Muscle layer of colon (tissue), 2 donors: Measurements from ENCODE around the gene TMEM266.
A peak's percentile ranks its signal among the peaks of the same experiment; 100 is the strongest.

Experiments
- H3K27ac ChIP-seq: one replicate; pipeline ENCODE4 v1.7.0; 2013; ENCODE audit warnings: low read depth, mild to moderate bottlenecking, low read length, moderate library complexity
- H3K27me3 ChIP-seq, 2 donors: one replicate each; pipeline ENCODE4 v1.7.0; 2013; ENCODE audit warnings: low read length in 2 of 2, mild to moderate bottlenecking in 2 of 2; ENCODE audit not compliant: insufficient read depth in 2 of 2, control insufficient read depth in 1 of 2
- H3K36me3 ChIP-seq: one replicate; pipeline ENCODE4 v1.7.0; 2013; ENCODE audit warnings: mild to moderate bottlenecking, low read length; ENCODE audit not compliant: insufficient read depth
- H3K4me1 ChIP-seq: one replicate; pipeline ENCODE4 v1.7.0; 2013; ENCODE audit warnings: mild to moderate bottlenecking, low read length; ENCODE audit not compliant: insufficient read depth
- H3K4me3 ChIP-seq, 2 donors: one replicate each; pipeline ENCODE4 v1.7.0; 2013; ENCODE audit warnings: low read length in 2 of 2, low read depth in 1 of 2, mild to moderate bottlenecking in 1 of 2, moderate library complexity in 1 of 2
- H3K9ac ChIP-seq: one replicate; pipeline ENCODE4 v1.7.0; 2013; ENCODE audit warnings: low read length
- H3K9me3 ChIP-seq: one replicate; pipeline ENCODE4 v1.7.0; 2013; ENCODE audit warnings: mild to moderate bottlenecking, low read length
- donor health status: abdominal sarcoma.
- donor health status: Adenocarcinoma of cecum.

The TMEM266 gene

GRCh38 chr15:76139368-76140073, 79.7 kb downstream of the TMEM266 start:
- Histone ChIP-seq H3K9ac (no peak overlapping the region), H3K4me1 (peaks cover 7% of the 10 kb centered on the region), H3K9me3 (no peaks in the 10 kb centered on the region), H3K27ac (no peak overlapping the region), H3K4me3 (peak overlapping the region in 1 of 2 donors; percentile 43), H3K27me3 (no peaks in the 10 kb centered on the region), H3K36me3 (no peaks in the 10 kb centered on the region)

DNA sequence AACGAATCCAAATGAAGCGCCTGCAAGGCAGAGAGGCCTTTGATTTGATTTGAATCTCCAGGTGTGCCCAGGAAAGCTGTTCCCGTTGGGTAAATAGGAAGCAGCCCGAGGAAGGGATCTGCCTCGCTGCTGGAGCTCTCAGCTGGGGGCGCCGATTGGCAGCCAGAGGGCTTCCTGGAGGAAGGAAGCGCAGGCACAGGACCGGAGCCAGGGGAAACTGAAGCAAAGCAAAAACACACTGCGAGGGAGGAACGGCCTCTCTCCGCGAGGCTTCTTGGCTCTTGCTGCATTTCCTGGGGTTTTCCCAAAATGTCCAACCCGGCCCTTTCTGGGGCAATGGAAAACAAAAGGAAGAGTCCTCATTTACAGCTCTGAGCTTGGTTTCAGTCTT, 80.3 kb downstream of the TMEM266 start:
- Histone ChIP-seq H3K27me3 (no peaks in the 10 kb centered on the region), H3K4me3 (peak overlapping the region in 1 of 2 donors; percentile 43), H3K36me3 (no peaks in the 10 kb centered on the region), H3K27ac (no peak overlapping the region), H3K9ac (no peak overlapping the region), H3K4me1 (peaks cover 7% of the 10 kb centered on the region), H3K9me3 (no peaks in the 10 kb centered on the region)

- H3K4me3 ChIP-seq, result no peak overlapping the region
- peaks cover 10% of the 10 kb centered on the region for H3K4me1 ChIP-seq
- no peaks in the 10 kb centered on the region for H3K9me3 ChIP-seq
- no peak overlapping the region for H3K27ac ChIP-seq
- H3K27me3 ChIP-seq, result no peaks in the 10 kb centered on the region
- H3K9ac ChIP-seq, result no peak overlapping the region
- no peaks in the 10 kb centered on the region for H3K36me3 ChIP-seq
Measured at GRCh38 chr15:76146812-76147211, 87.0 kb downstream of the TMEM266 start.

GRCh38 chr15:76147906-76148570, 88.3 kb downstream of the TMEM266 start:
- Histone ChIP-seq H3K4me1 (peaks cover 10% of the 10 kb centered on the region), H3K27ac (no peak overlapping the region), H3K9me3 (no peaks in the 10 kb centered on the region), H3K4me3 (no peak overlapping the region), H3K36me3 (no peaks in the 10 kb centered on the region), H3K9ac (no peak overlapping the region), H3K27me3 (no peaks in the 10 kb centered on the region)

GRCh38 chr15:76149291-76149915, 89.6 kb downstream of the TMEM266 start:
- H3K4me3 ChIP-seq, result no peak overlapping the region
- no peak overlapping the region for H3K27ac ChIP-seq
- H3K9ac ChIP-seq, result no peak overlapping the region
- H3K27me3 ChIP-seq, result no peaks in the 10 kb centered on the region
- no peaks in the 10 kb centered on the region for H3K9me3 ChIP-seq
- H3K36me3 ChIP-seq, result no peaks in the 10 kb centered on the region
- peaks cover 10% of the 10 kb centered on the region for H3K4me1 ChIP-seq

DNA sequence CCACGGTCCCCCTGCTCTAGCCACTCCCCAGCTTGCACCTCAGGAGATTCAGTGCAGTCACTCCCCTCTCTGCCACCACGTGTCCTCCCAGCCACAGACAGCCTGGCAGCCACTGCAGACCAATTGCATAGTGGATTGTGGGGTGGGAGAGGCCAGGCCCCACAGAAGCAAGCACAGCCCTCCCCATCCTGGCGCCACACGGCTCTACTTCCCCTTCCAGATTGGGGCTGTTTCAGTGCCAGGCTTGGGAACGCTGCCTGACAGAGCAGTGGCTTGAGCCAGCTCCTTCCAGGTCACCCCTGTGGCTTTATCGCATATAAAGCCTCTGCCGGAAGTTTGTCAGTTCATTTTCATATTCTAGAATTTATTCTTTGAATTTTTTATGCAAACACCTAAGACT, 90.7 kb downstream of the TMEM266 start:
- Histone ChIP-seq H3K36me3 (no peaks in the 10 kb centered on the region), H3K9ac (no peak overlapping the region), H3K4me1 (peaks cover 10% of the 10 kb centered on the region), H3K27ac (no peak overlapping the region), H3K4me3 (no peak overlapping the region), H3K27me3 (no peaks in the 10 kb centered on the region), H3K9me3 (no peaks in the 10 kb centered on the region)

DNA sequence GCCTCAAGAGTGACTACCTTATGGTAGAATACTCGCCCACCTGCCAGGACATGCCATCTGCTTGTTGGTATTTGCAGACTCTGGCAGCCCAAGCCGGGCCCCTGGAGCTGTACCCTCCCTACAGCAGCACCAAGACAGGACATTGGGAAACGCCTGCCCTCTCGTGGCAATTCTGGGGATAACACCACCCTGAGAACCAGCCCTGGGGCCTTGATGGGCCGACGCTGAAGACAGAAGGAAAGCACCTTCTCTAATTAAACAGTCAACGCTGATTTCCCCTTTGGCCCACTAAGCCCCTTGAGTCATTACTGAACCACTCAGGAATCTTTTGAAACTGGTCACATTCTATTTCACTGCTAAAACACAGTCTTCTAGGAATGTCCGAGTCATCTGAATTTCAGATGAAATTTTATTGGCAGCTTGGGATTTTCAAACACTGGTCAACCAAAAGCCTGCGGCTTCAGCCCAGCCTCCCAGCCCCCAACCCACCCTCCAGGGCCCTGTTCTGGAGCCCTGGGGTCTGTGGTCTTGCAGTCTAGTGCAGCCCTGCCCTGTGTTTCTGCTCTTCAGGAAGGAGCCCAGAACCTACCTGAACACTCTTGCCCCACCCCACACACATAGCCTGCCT, 91.3 kb downstream of the TMEM266 start:
- no peak overlapping the region for H3K9ac ChIP-seq
- H3K27ac ChIP-seq, result no peak overlapping the region
- H3K9me3 ChIP-seq, result no peaks in the 10 kb centered on the region
- H3K4me1 ChIP-seq, result peaks cover 10% of the 10 kb centered on the region
- no peak overlapping the region for H3K4me3 ChIP-seq
- no peaks in the 10 kb centered on the region for H3K27me3 ChIP-seq
- H3K36me3 ChIP-seq, result no peaks in the 10 kb centered on the region

DNA sequence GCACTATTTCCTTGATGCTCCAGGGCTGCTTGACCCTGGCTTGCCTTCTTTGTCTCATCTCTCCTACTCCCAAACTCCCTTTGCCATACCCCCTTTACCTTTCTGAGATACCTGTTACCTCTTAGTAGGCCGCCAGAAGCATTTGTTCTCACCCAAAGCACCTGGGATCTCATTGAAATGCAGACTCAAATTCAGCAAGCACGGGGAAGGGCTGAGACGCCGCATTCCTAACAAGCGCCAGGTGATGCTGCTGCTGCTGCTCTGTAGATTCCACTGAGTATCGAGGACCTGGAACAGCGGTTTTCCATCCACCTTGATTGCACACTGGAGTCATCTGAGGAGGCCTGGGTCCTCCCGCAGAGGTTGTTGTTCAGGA, 91.8 kb downstream of the TMEM266 start:
- Histone ChIP-seq H3K36me3 (no peaks in the 10 kb centered on the region), H3K27me3 (no peaks in the 10 kb centered on the region), H3K4me3 (no peak overlapping the region), H3K27ac (no peak overlapping the region), H3K4me1 (peaks cover 10% of the 10 kb centered on the region), H3K9me3 (no peaks in the 10 kb centered on the region), H3K9ac (no peak overlapping the region)

GRCh38 chr15:76152197-76152596, 92.4 kb downstream of the TMEM266 start:
- Histone ChIP-seq H3K36me3 (no peaks in the 10 kb centered on the region), H3K9ac (no peak overlapping the region), H3K27ac (no peak overlapping the region), H3K27me3 (no peaks in the 10 kb centered on the region), H3K4me3 (no peak overlapping the region), H3K9me3 (no peaks in the 10 kb centered on the region), H3K4me1 (peaks cover 10% of the 10 kb centered on the region)

DNA sequence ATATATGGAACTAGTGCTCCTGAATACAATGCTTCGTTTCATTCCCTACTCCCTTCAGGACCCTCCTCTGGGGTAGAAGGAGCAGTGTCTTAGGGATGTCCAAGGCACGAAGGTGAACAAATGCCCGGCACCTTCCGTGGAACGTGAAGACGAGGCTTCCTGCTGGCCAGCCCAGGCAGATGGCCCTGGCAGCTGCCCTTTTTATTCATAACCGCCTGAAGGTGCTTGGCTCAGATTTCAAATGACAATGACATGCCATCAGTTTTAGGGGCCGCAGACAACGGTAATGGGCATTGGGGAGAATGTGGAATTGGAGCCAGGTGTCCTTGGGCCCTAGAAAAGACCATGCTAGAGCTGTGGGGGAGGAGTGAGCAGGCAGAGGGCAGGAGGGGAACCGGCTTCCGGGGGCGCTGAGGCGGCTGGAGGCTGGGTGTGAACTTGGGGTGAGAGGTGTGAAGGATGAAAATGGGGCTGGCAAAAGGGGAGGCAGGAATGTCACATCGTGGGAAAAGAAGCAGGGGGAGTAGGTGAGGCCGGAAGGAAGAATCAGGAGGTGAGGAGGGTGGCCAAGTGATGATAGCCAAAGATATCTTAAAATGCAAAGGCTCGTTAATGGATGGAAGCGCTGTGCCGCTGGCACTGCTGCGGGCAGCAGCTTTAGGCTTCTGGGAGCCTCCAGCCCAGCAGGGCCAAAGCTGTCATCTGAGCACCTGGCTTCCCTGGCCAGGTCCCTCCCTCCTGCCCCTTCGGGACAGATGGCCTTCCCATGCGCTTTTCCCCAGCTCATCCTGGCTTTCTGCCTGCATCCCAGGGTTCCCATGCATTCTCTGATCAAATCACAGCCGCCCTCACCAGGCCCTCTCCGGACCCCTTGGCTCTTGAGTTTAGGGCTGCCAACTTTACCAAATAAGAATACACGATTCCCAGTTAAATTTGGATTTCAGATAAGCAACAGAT, 93.7 kb downstream of the TMEM266 start:
- Histone ChIP-seq H3K9me3 (no peaks in the 10 kb centered on the region), H3K4me1 (peaks cover 10% of the 10 kb centered on the region), H3K27me3 (no peaks in the 10 kb centered on the region), H3K9ac (no peak overlapping the region), H3K4me3 (no peak overlapping the region), H3K36me3 (no peaks in the 10 kb centered on the region), H3K27ac (no peak overlapping the region)

DNA sequence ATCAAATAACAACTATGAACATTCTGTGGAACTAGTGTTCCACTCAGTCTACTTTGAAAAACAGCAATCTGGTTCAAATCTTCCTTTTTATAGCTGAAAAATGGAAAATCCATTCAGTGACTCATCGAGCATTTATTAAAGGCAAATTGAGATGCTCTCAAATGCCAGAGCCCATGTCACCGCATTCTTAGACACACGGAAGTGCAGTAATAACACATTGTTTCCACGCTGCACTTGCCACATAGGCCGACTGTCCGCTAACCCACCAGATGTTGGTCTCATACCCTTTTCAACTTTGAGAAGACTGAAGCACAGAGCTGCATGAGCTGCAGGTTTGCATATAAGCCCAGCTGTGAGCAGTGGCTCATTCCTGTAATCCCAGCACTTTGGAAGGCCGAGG, 95.9 kb downstream of the TMEM266 start:
- no peak overlapping the region for H3K9ac ChIP-seq
- no peaks in the 10 kb centered on the region for H3K27me3 ChIP-seq
- H3K4me1 ChIP-seq, result peaks cover 1% of the 10 kb centered on the region
- H3K4me3 ChIP-seq, result no peak overlapping the region
- H3K36me3 ChIP-seq, result no peaks in the 10 kb centered on the region
- no peaks in the 10 kb centered on the region for H3K9me3 ChIP-seq
- no peak overlapping the region for H3K27ac ChIP-seq
